HUDEP-2 (cell line): ENCODE data around the gene CELF4.

ENCODE experiments used
- DNase-seq, 76 experiments: peaks; one replicate each; lab custom pipeline; 2025; ENCODE audit not compliant: unreplicated experiment in 76 of 76; lab: John Stamatoyannopoulos, UW

The CELF4 gene

GRCh38 chr18:37210781-37211180 lies 354.8 kb downstream of the CELF4 start:
- DNase-seq: no peak

GRCh38 chr18:37207343-37207742 lies 358.3 kb downstream of the CELF4 start:
- no peak for DNase-seq

- DNase-seq: no peak
Measured at GRCh38 chr18:37199741-37200140, 365.9 kb downstream of the CELF4 start.
